DMS153 treated with DMSO at 0.1 percent for 48 hours (cell line): ENCODE measurements around the gene ATP2B2.
"Not testable (repeated sequence)": the region's sequence is repeated elsewhere in the genome, so short reads cannot be mapped to it uniquely, and the experiment has no call there.

Experiments used
- DNase-seq: peaks from one replicate; lab custom pipeline; 2025; ENCODE audit not compliant: unreplicated experiment; lab: John Stamatoyannopoulos, UW

ATP2B2 gene

GRCh38 chr3:10505050-10505790 is at the start of gene ATP2B2:
Gene ATP2B2, minus strand, starts transcription at chr3:10505586. Its CDS starts 56,043 bp downstream, at chr3:10449543.
- peak; percentile 0 for DNase-seq

GRCh38 chr3:10554746-10555145 is 49.4 kb upstream of the ATP2B2 start:
- DNase-seq: no peak

GRCh38 chr3:10554236-10554611 is 48.8 kb upstream of the ATP2B2 start:
- DNase-seq: no peak

GRCh38 chr3:10553591-10554235 is 48.3 kb upstream of the ATP2B2 start:
- no peak for DNase-seq

- no peak for DNase-seq
Measured at GRCh38 chr3:10552631-10552943, 47.2 kb upstream of the ATP2B2 start.

GRCh38 chr3:10551821-10552630 is 46.6 kb upstream of the ATP2B2 start:
- no peak for DNase-seq

GRCh38 chr3:10551139-10551538 is 45.8 kb upstream of the ATP2B2 start:
- no peak for DNase-seq

GRCh38 chr3:10550705-10551104 is 45.3 kb upstream of the ATP2B2 start:
- no peak for DNase-seq

- DNase-seq: no peak
Measured at GRCh38 chr3:10549617-10550230, 44.3 kb upstream of the ATP2B2 start.

GRCh38 chr3:10548992-10549391 is 43.6 kb upstream of the ATP2B2 start:
- no peak for DNase-seq

- no peak for DNase-seq
Measured at GRCh38 chr3:10547841-10548783, 42.7 kb upstream of the ATP2B2 start.

GRCh38 chr3:10547413-10547812 is 42.0 kb upstream of the ATP2B2 start:
- no peak for DNase-seq

- no peak for DNase-seq
Measured at GRCh38 chr3:10546820-10547263, 41.5 kb upstream of the ATP2B2 start.

GRCh38 chr3:10546181-10546624 is 40.8 kb upstream of the ATP2B2 start:
- DNase-seq: no peak

- no peak for DNase-seq
Measured at GRCh38 chr3:10542518-10542917, 37.1 kb upstream of the ATP2B2 start.

- DNase-seq: not testable (repeated sequence)
Measured at GRCh38 chr3:10540347-10540746, 35.0 kb upstream of the ATP2B2 start.

GRCh38 chr3:10534066-10534465 is 28.7 kb upstream of the ATP2B2 start:
- DNase-seq: no peak

GRCh38 chr3:10533737-10534023 is 28.3 kb upstream of the ATP2B2 start:
- no peak for DNase-seq

- DNase-seq: no peak
Measured at GRCh38 chr3:10532939-10533736, 27.8 kb upstream of the ATP2B2 start.

- no peak for DNase-seq
Measured at GRCh38 chr3:10531031-10531430, 25.6 kb upstream of the ATP2B2 start.
